Measurements from ENCODE around the gene HPCAL1. TPM values are rescaled to one million over a fixed set of nuclear protein-coding genes. Genes with fewer than 3 reads are reported as not detected.

HPCAL1 gene
- total and polyA plus RNA-seq, 3 donors from 2014 or later = 99.5 to 263 (median 215) TPM

- Histone ChIP-seq H3K36me3 (ENCODE audit: low read depth, missing control alignments) (no peaks in the 10 kb centered on the region), H3K9me3 (no peaks in the 10 kb centered on the region), H3K27me3 (no peaks in the 10 kb centered on the region), H3K4me1 (peaks cover 16% of the 10 kb centered on the region), H3K4me3 (no peak overlapping the region), H3K27ac (peak overlapping the region; percentile 33 to 50)
- TF ChIP-seq POLR2A (IDR thresholded peaks at IDR 0.05) = no peak
- TF ChIP-seq CTCF (IDR thresholded peaks at IDR 0.05) = no peak
- DNase-seq = no peak
- 83 to 84% methylated on average over 11 of the region's 11 CpGs for WGBS, 2 donors
- intact Hi-C loops (cut with DNase I; ENCODE audit: low total_unique reads) = no loop called here
Measured at GRCh38 chr2:10278763-10279471, 23.8 kb upstream of the HPCAL1 start.

- WGBS, 2 donors = 93 to 94% methylated on average over 9 to 11 of the region's 11 CpGs
- intact Hi-C loops (cut with DNase I; ENCODE audit: low total_unique reads) = no loop called here
- Histone ChIP-seq H3K9me3 (no peaks in the 10 kb centered on the region), H3K27me3 (no peaks in the 10 kb centered on the region), H3K27ac (no peak overlapping the region), H3K4me3 (no peak overlapping the region), H3K36me3 (ENCODE audit: low read depth, missing control alignments) (no peaks in the 10 kb centered on the region), H3K4me1 (peaks cover 16% of the 10 kb centered on the region)
- DNase-seq = no peak
- no peak for TF ChIP-seq CTCF (IDR thresholded peaks at IDR 0.05)
- TF ChIP-seq POLR2A (IDR thresholded peaks at IDR 0.05) = no peak
Measured at GRCh38 chr2:10279472-10279870, 23.2 kb upstream of the HPCAL1 start.

- no peak for TF ChIP-seq POLR2A (IDR thresholded peaks at IDR 0.05)
- TF ChIP-seq CTCF (IDR thresholded peaks at IDR 0.05) = no peak
- intact Hi-C loops (cut with DNase I; ENCODE audit: low total_unique reads) = no loop called here
- H3K4me3 ChIP-seq = no peak overlapping the region
- no peak for DNase-seq
- no peaks in the 10 kb centered on the region for H3K9me3 ChIP-seq
- WGBS, 2 donors = 88 to 90% methylated on average over 12 of the region's 12 CpGs
- no peak overlapping the region for H3K27ac ChIP-seq
- peaks cover 16% of the 10 kb centered on the region for H3K4me1 ChIP-seq
- no peaks in the 10 kb centered on the region for H3K36me3 ChIP-seq (ENCODE audit: low read depth, missing control alignments)
- no peaks in the 10 kb centered on the region for H3K27me3 ChIP-seq
Measured at GRCh38 chr2:10279946-10280463, 22.7 kb upstream of the HPCAL1 start.

GRCh38 chr2:10281891-10282290 is 20.8 kb upstream of the HPCAL1 start:
- TF ChIP-seq POLR2A (IDR thresholded peaks at IDR 0.05) (no peak), CTCF (IDR thresholded peaks at IDR 0.05) (no peak)
- H3K4me3 ChIP-seq = no peak overlapping the region
- H3K27ac ChIP-seq = no peak overlapping the region
- H3K9me3 ChIP-seq = no peaks in the 10 kb centered on the region
- H3K36me3 ChIP-seq (ENCODE audit: low read depth, missing control alignments) = no peaks in the 10 kb centered on the region
- WGBS, 2 donors = 91 to 93% methylated on average over 3 of the region's 4 CpGs
- H3K4me1 ChIP-seq = peaks cover 27% of the 10 kb centered on the region
- H3K27me3 ChIP-seq = no peaks in the 10 kb centered on the region
- intact Hi-C loops (cut with DNase I; ENCODE audit: low total_unique reads) = no loop called here
- no peak for DNase-seq

All from testis (tissue), 3 donors.